ENCODE measurements around the gene HADH. TPM values are rescaled to one million over a fixed set of nuclear protein-coding genes. Genes with fewer than 3 reads are reported as not detected.
"Not testable (repeated sequence)": the region's sequence is repeated elsewhere in the genome, so short reads cannot be mapped to it uniquely, and the experiment has no call there.

The HADH gene
- total RNA-seq, 6 experiments from 2014 or later = 67.2 to 152 (median 104) TPM

DNA sequence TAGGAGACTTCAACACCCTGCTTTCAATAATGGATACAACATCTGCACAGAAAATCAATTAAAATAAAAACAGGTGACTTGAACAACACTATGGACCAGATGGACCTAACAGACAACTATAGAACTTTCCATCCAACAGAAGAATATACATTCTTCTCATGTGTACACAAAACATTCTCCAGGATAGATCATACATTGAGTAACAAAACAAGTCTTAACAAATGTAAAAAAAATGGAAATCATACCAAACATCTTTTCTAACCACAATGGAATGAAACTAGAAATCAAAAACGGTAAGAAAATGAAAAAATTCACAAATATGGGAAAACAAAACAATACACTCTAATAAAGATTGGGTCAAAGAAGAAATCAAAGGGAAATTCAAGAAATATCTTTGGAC is 33.7 kb upstream of the HADH start:
- intact Hi-C loops (cut with DNase I) = no loop called here
- WGBS (ENCODE audit: insufficient coverage, low coverage, low lambda C conversion rate, missing lambda C conversion rate) = 90% methylated on average over 1 of the region's 1 CpG
- no peaks in the 10 kb centered on the region for H3K4me1 ChIP-seq
- DNase-seq (no peak), ATAC-seq (no peak)
- H3K27me3 ChIP-seq = no peaks in the 10 kb centered on the region
- TF ChIP-seq POLR2A (IDR thresholded peaks at IDR 0.05) = no peak
- TF ChIP-seq, protein P1, sequence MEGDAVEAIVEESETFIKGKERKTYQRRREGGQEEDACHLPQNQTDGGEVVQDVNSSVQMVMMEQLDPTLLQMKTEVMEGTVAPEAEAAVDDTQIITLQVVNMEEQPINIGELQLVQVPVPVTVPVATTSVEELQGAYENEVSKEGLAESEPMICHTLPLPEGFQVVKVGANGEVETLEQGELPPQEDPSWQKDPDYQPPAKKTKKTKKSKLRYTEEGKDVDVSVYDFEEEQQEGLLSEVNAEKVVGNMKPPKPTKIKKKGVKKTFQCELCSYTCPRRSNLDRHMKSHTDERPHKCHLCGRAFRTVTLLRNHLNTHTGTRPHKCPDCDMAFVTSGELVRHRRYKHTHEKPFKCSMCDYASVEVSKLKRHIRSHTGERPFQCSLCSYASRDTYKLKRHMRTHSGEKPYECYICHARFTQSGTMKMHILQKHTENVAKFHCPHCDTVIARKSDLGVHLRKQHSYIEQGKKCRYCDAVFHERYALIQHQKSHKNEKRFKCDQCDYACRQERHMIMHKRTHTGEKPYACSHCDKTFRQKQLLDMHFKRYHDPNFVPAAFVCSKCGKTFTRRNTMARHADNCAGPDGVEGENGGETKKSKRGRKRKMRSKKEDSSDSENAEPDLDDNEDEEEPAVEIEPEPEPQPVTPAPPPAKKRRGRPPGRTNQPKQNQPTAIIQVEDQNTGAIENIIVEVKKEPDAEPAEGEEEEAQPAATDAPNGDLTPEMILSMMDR (IDR thresholded peaks at IDR 0.05) = no peak
- H3K4me3 ChIP-seq = no peak overlapping the region
- H3K27ac ChIP-seq = no peak overlapping the region
- H3K9me3 ChIP-seq = no peaks in the 10 kb centered on the region
- H3K36me3 ChIP-seq = peaks cover 0 to 4% (median 0%) of the 10 kb centered on the region in 4 donors

DNA sequence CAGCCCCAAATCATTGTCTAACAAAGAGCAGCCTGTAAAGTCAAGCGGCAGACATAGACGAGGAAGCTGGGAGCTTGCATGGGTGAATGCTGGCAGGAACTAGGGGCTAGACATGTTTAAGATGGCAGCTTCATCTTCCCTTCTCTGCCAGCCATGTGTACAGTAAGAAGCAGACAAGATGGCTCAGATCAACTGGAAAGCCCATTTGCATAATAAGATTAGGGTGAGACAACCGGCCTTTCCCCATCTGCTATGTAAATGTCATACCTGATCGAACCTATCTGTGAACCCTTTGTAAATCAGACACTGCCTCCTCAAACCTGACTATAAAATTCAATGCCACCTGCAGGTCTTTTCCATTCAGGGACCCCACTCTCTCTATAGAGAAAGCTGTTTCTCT is 22.8 kb upstream of the HADH start:
- H3K36me3 ChIP-seq = no peaks in the 10 kb centered on the region
- no peaks in the 10 kb centered on the region for H3K4me1 ChIP-seq
- TF ChIP-seq, protein P1 (IDR thresholded peaks at IDR 0.05) = no peak
- TF ChIP-seq POLR2A (IDR thresholded peaks at IDR 0.05) = no peak
- H3K27ac ChIP-seq = no peak overlapping the region
- H3K4me3 ChIP-seq = no peak overlapping the region
- no peaks in the 10 kb centered on the region for H3K27me3 ChIP-seq
- ATAC-seq = no peak
- intact Hi-C loops (cut with DNase I) = no loop called here
- 69% methylated on average over 4 of the region's 4 CpGs for WGBS (ENCODE audit: insufficient coverage, low coverage, low lambda C conversion rate, missing lambda C conversion rate)
- no peaks in the 10 kb centered on the region for H3K9me3 ChIP-seq
- no peak for DNase-seq

DNA sequence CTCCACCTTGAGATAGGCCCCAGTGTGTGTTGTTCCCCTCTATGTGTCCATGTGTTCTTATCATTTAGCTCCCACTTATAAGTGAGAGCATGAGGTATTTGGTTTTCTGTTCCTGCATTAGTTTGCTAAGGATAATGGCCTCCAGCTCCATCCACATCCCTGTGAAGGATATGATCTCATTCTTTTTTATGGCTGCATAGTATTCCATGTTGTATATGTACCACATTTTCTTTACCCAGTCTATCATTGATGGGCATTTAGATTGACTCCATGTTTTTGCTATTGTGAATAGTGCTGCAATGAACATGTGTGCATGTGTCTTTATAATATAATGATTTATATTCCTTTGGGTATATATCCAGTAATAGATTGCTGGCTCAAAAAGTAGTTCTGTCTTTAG is 22.2 kb upstream of the HADH start:
- H3K27me3 ChIP-seq; DNase-seq; H3K9me3 ChIP-seq; intact Hi-C loops (cut with DNase I); H3K4me1 ChIP-seq; H3K4me3 ChIP-seq; H3K36me3 ChIP-seq; ATAC-seq; H3K27ac ChIP-seq: not testable (repeated sequence)

DNA sequence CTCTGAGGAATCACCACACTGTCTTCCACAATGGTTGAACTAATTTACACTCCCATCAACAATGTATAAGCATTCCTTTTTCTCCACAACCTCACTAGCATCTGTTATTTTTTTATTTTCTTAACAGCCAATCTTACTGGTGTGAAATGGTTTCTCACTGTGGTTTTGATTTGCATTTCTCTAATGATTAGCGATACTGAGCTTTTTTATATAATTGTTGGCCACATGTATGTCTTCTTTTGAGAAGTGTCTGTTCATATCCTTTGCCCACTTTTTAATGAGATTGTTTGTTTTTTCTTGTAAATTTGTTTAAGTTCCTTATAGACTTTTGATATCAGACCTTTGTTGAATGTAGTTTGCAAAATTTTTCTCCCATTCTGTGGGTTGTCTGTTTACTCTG is 21.8 kb upstream of the HADH start:
- H3K4me1 ChIP-seq; H3K4me3 ChIP-seq; H3K36me3 ChIP-seq; H3K9me3 ChIP-seq; H3K27ac ChIP-seq; DNase-seq; intact Hi-C loops (cut with DNase I); H3K27me3 ChIP-seq; ATAC-seq: not testable (repeated sequence)
- WGBS (ENCODE audit: insufficient coverage, low coverage, low lambda C conversion rate, missing lambda C conversion rate) = 79% methylated on average over 1 of the region's 1 CpG

DNA sequence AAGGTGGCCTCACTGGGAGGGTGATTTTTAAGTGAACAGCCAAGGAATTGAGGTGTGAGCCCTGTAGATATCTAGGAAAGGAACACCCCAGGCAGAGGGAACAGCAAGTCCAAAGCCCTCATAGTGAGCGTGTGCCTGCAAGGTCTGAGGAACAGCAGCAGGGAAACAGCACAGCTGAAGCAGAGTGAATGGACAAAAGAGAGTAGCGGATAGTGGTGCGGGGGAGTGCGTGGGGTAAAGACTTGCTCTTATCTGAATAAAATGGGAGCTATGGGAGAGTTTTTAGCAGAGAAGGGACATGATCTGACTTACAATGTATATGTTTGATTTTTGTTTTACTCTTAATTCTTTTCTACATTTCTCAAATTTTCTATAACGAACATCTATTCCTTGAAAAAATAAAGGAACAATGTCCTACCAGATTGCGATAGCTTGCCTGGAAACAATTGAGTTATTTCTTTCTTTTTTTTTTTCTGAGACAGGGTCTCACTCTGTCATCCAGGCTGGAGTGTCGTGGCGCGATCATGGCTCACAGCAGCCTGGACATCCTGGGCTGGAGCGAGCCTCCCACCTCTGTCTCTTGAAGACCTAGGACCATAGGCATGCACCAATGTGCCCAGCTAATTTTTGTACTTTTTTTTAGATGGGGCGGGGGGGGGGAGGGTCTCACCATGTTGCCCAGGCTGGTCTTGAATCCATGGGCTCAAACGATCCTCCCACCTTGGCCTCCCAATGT is 19.5 kb upstream of the HADH start:
- ATAC-seq (no peak), DNase-seq (no peak)
- H3K4me3 ChIP-seq = no peak overlapping the region
- no peak overlapping the region for H3K27ac ChIP-seq
- TF ChIP-seq, protein P1 (IDR thresholded peaks at IDR 0.05) = no peak
- TF ChIP-seq POLR2A (IDR thresholded peaks at IDR 0.05) = no peak
- no peaks in the 10 kb centered on the region for H3K4me1 ChIP-seq
- H3K9me3 ChIP-seq = no peaks in the 10 kb centered on the region
- no peaks in the 10 kb centered on the region for H3K36me3 ChIP-seq
- intact Hi-C loops (cut with DNase I) = no loop called here
- no peaks in the 10 kb centered on the region for H3K27me3 ChIP-seq
- 84% methylated on average over 12 of the region's 12 CpGs for WGBS (ENCODE audit: insufficient coverage, low coverage, low lambda C conversion rate, missing lambda C conversion rate)

DNA sequence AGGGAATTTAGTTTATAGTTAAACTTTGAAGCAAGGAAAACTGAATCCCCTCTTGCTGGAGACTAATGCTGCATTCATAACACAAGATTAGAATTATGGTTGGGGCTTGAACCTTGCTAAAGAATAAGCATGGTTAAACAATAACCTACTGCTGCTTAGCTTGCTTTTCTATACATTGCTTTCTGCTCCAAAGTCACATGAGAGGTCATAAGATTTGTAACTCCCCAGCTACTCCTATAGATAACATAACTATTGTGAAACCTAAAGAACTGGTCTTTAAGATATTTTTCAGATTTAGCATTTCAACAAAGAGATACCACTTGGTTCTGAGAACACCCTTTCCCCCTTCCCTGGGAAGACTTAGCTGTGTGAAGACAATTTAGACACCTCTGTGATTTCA is 17.1 kb upstream of the HADH start:
- no peaks in the 10 kb centered on the region for H3K9me3 ChIP-seq
- DNase-seq (no peak), ATAC-seq (no peak)
- H3K27ac ChIP-seq = no peak overlapping the region
- intact Hi-C loops (cut with DNase I) = no loop called here
- no peaks in the 10 kb centered on the region for H3K27me3 ChIP-seq
- peaks cover 0 to 11% (median 3%) of the 10 kb centered on the region in 4 donors for H3K4me1 ChIP-seq
- no peaks in the 10 kb centered on the region for H3K36me3 ChIP-seq
- TF ChIP-seq, protein P1 (IDR thresholded peaks at IDR 0.05) = no peak
- TF ChIP-seq POLR2A (IDR thresholded peaks at IDR 0.05) = no peak
- no peak overlapping the region for H3K4me3 ChIP-seq

All from right lobe of liver (tissue), 6 donors.